ENCODE data around the gene COL5A1.
"Not testable (repeated sequence)": the region's sequence is repeated elsewhere in the genome, so short reads cannot be mapped to it uniquely, and the experiment has no call there.

COL5A1 gene

DNA sequence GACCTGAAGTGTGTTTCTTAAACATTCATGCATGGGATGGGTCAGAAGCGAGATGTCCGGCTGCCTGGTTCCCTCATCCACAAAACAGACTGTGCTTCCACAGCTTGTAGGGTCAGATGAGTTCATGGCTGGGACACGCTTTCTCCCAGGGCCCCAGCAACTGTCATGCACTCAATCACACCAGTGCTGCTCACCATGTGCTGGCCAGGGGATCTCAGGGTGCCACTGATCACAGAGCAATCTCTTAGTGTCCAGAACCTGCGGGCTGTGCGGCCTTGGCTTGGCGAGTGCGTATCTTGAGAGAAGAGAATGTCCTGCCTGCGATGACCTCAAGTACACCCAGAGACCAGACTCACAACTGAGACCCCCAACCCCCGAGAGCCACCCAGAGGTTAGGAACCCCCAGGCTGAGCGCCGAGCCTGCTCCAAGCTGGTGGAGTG lies 213.0 kb downstream of the COL5A1 start:
- peaks cover 5% of the 10 kb centered on the region for H3K9me3 ChIP-seq (ENCODE audit: control insufficient read depth, low read length)
- H3K9ac ChIP-seq (ENCODE audit: low read length) = no peak overlapping the region
- H3K4me1 ChIP-seq (ENCODE audit: control insufficient read depth, insufficient read depth, low read length) = no peaks in the 10 kb centered on the region
- H3K4me3 ChIP-seq (ENCODE audit: low read length) = no peak overlapping the region
- H3K36me3 ChIP-seq (ENCODE audit: control insufficient read depth, insufficient read depth, low read length) = no peaks in the 10 kb centered on the region
- H3K27me3 ChIP-seq (ENCODE audit: control insufficient read depth, insufficient read depth, low read length) = no peaks in the 10 kb centered on the region

DNA sequence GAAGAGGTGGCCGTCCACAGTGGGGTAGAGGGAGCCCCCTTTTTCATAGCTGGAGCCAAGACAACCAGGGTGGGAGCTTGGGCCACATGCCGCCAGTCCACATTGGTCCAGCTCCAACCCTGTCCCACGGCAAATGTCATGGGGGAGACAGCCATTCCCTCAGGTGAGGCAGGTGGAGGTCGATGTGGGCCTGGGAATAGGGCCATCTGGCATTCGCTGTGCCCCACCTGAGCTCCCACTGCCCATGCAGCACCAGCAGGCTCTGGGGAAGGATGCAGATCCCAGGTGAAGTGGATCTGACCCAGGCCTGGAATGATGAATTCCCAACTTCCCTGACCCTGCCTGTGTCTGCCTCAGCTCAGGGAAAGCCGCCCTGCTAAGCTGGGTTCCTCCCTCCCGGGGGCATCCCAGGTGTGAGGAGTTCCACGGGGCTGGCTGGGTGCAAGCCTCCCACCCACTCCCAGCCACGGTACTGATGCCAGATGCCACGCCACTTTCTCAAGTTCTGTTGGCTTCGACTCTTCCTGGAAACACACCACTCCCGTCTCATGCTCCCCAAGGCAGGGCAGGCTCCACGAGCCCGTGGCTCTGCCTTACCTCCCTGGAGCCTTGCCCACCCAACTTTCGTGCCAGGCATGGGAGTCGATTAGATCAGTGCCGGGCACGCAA lies 213.8 kb downstream of the COL5A1 start:
- Histone ChIP-seq H3K9ac (ENCODE audit: low read length) (no peak overlapping the region), H3K27me3 (ENCODE audit: control insufficient read depth, insufficient read depth, low read length) (no peaks in the 10 kb centered on the region), H3K4me1 (ENCODE audit: control insufficient read depth, insufficient read depth, low read length) (no peaks in the 10 kb centered on the region), H3K9me3 (ENCODE audit: control insufficient read depth, low read length) (peaks cover 5% of the 10 kb centered on the region), H3K36me3 (ENCODE audit: control insufficient read depth, insufficient read depth, low read length) (no peaks in the 10 kb centered on the region), H3K4me3 (ENCODE audit: low read length) (no peak overlapping the region)

DNA sequence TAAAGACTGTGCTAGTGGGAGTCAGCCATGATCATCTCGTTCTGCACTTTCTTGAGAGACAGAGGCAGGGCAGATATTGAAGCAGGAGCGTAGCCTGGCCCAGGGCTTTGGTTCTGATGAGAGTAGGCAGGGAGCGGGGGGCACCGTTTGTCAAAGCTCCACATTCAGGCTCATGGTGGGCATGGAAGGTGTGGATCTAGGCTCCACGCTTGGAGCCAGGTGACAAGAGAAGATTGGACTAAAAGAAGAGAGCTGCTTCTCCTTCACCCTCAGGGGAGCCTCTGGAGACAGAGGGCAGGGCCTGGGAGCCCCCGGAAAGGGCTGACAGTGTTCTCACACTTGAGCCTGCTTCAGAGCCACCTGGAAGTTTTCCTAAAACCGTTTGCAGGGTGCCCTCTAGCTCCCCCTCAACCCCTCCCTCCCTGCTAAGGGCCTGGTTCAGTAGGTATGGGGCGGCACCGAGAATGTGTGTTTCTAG lies 214.3 kb downstream of the COL5A1 start:
- H3K36me3 ChIP-seq (ENCODE audit: control insufficient read depth, insufficient read depth, low read length) = no peaks in the 10 kb centered on the region
- no peak overlapping the region for H3K4me3 ChIP-seq (ENCODE audit: low read length)
- H3K9me3 ChIP-seq (ENCODE audit: control insufficient read depth, low read length) = no peaks in the 10 kb centered on the region
- H3K27me3 ChIP-seq (ENCODE audit: control insufficient read depth, insufficient read depth, low read length) = no peaks in the 10 kb centered on the region
- no peaks in the 10 kb centered on the region for H3K4me1 ChIP-seq (ENCODE audit: control insufficient read depth, insufficient read depth, low read length)
- H3K9ac ChIP-seq (ENCODE audit: low read length) = no peak overlapping the region

DNA sequence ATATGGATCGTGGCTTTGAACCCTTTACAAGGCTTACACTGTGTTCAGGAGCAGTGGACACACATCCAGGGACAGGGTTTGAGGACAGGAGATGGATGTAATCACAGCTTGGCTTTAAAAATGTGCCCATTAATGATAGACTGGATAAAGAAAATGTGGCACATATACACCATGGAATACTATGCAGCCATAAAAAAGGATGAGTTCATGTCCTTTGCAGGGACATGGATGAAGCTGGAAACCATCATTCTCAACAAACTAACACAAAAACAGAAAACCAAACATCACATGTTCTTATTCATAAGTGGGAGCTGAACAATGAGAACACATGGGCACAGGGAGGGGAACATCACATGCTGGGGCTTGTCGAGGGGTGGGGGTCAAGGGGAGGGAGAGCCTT lies 215.8 kb downstream of the COL5A1 start:
- not testable (repeated sequence) for H3K27me3 ChIP-seq (ENCODE audit: control insufficient read depth, insufficient read depth, low read length); H3K4me1 ChIP-seq (ENCODE audit: control insufficient read depth, insufficient read depth, low read length); H3K9me3 ChIP-seq (ENCODE audit: control insufficient read depth, low read length); H3K9ac ChIP-seq (ENCODE audit: low read length); H3K4me3 ChIP-seq (ENCODE audit: low read length); H3K36me3 ChIP-seq (ENCODE audit: control insufficient read depth, insufficient read depth, low read length)

DNA sequence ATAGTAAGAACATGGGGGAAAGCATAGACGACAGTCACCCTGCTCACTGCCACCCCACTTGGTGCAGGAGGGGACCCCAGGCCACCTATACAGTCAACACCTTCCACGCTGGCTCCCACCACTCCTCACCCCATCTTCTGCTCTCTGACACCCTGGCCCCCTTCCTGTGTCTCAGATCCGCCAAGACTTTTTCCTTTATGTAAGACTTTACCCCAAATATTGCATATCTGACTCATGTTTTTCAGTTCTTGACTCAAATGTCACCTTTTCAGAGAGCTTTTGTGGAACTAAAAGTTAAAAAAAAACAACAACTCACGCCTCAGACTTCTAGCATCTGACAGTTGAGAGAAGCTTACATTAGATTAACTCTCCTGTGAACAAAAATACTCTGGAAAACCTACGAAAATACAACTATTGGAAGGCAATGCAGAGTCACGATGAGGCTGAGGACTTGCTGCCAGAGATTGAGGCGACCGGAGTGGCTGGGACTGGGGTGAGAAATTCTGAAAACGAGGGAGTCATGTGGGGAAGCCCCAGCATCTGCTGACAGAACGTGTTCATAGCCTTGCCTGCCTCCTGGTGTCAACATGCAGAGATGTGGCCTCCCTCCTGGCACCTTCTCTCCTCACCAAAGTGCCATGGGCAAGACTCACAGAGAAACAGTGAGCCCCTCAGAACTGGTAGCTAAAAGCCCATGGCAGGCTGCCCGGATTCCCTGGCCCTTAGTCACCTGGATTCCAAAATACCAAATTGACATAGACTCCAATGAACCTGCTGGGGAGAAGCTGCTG lies 216.6 kb downstream of the COL5A1 start:
- Histone ChIP-seq H3K27me3 (ENCODE audit: control insufficient read depth, insufficient read depth, low read length) (no peaks in the 10 kb centered on the region), H3K9ac (ENCODE audit: low read length) (no peak overlapping the region), H3K4me3 (ENCODE audit: low read length) (no peak overlapping the region), H3K4me1 (ENCODE audit: control insufficient read depth, insufficient read depth, low read length) (no peaks in the 10 kb centered on the region), H3K9me3 (ENCODE audit: control insufficient read depth, low read length) (no peaks in the 10 kb centered on the region), H3K36me3 (ENCODE audit: control insufficient read depth, insufficient read depth, low read length) (no peaks in the 10 kb centered on the region)

DNA sequence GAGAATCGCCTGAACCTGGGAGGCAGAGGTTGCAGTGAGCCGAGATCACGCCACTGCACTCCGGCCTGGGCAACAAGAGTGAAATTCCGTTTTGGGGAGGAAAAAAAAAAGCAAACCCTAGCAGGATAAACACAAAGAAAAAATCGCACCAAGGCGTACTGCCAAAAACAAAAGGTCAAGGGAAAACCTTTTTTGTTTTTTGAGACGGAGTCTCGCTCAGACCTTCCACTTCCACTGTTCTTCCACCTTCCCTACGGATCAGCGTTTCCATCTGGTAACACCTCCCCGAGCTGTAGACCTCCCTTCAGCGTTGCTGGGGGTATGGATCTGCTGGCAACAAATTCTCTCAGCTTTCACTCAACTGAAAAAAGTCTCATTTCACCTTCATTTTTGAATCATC lies 218.9 kb downstream of the COL5A1 start:
- Histone ChIP-seq H3K27me3 (ENCODE audit: control insufficient read depth, insufficient read depth, low read length) (no peaks in the 10 kb centered on the region), H3K4me3 (ENCODE audit: low read length) (no peak overlapping the region), H3K36me3 (ENCODE audit: control insufficient read depth, insufficient read depth, low read length) (no peaks in the 10 kb centered on the region), H3K9me3 (ENCODE audit: control insufficient read depth, low read length) (no peaks in the 10 kb centered on the region), H3K4me1 (ENCODE audit: control insufficient read depth, insufficient read depth, low read length) (no peaks in the 10 kb centered on the region), H3K9ac (ENCODE audit: low read length) (no peak overlapping the region)

DNA sequence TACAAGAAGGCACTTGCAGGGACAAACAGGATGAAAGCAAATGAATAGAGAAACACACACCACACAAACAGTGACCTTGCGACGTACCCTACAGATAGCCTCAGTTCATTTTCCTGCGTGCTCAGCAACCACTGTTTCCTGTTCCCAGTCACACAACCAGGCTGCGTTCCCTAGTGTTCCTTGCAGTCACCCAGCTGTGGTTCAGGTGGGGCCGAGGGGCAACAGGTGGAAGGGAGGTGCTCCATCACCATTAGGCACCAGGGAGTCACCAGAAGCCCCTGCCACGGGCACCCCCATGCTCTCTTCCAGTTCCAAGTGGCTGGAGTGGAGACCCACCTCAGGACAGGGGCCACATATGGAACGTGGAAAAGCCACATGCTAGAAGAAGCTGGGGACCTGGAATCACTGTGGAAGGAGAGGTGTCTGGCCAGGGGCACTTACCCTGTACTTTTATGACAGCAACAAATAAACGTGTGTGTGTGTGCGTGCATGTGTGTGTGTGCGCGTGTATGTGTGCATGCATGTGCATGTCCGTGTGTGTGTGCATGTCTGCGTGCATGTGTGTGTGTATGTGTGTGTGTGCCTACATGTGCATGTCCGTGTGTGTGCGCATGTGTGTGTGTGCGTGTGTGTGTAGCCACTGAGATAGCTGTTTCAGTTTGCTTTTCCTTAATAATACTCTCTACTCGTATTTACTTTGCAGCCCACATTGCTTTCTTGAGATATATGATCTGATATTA lies 220.2 kb downstream of the COL5A1 start:
- no peak overlapping the region for H3K4me3 ChIP-seq (ENCODE audit: low read length)
- H3K27me3 ChIP-seq (ENCODE audit: control insufficient read depth, insufficient read depth, low read length) = no peaks in the 10 kb centered on the region
- no peak overlapping the region for H3K9ac ChIP-seq (ENCODE audit: low read length)
- H3K36me3 ChIP-seq (ENCODE audit: control insufficient read depth, insufficient read depth, low read length) = no peaks in the 10 kb centered on the region
- H3K9me3 ChIP-seq (ENCODE audit: control insufficient read depth, low read length) = no peaks in the 10 kb centered on the region
- H3K4me1 ChIP-seq (ENCODE audit: control insufficient read depth, insufficient read depth, low read length) = no peaks in the 10 kb centered on the region

DNA sequence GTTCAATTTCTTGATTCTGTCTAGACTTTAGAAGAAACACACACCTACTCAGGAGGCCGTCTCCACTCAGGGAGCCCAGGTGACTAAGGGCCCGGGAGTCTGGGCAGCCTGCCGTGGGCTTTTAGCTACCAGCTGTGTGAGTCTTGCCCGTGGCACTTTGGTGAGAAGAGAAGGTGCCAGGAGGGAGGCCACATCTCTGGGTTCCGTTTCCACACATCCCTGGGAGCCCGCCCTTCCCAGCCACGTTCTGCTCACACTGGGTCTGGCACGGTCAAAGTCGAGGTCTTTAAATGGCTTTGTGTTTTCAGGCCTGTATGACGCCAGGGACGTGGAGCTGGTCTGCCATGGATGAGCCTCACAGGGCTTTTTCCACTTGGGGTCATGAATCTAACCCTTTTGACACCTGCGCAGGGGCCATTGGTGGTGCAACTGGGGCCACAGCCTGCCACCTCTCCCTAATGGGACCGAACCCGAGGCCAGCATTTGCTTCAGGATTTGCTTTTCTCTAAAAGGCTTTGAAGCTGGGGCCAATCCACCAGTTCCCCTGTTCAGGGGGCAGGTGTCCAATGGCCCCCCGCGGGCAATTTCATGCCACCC lies 221.8 kb downstream of the COL5A1 start:
- Histone ChIP-seq H3K27me3 (ENCODE audit: control insufficient read depth, insufficient read depth, low read length) (no peaks in the 10 kb centered on the region), H3K9me3 (ENCODE audit: control insufficient read depth, low read length) (no peaks in the 10 kb centered on the region), H3K36me3 (ENCODE audit: control insufficient read depth, insufficient read depth, low read length) (no peaks in the 10 kb centered on the region), H3K4me3 (ENCODE audit: low read length) (no peak overlapping the region), H3K9ac (ENCODE audit: low read length) (no peak overlapping the region), H3K4me1 (ENCODE audit: control insufficient read depth, insufficient read depth, low read length) (no peaks in the 10 kb centered on the region)

DNA sequence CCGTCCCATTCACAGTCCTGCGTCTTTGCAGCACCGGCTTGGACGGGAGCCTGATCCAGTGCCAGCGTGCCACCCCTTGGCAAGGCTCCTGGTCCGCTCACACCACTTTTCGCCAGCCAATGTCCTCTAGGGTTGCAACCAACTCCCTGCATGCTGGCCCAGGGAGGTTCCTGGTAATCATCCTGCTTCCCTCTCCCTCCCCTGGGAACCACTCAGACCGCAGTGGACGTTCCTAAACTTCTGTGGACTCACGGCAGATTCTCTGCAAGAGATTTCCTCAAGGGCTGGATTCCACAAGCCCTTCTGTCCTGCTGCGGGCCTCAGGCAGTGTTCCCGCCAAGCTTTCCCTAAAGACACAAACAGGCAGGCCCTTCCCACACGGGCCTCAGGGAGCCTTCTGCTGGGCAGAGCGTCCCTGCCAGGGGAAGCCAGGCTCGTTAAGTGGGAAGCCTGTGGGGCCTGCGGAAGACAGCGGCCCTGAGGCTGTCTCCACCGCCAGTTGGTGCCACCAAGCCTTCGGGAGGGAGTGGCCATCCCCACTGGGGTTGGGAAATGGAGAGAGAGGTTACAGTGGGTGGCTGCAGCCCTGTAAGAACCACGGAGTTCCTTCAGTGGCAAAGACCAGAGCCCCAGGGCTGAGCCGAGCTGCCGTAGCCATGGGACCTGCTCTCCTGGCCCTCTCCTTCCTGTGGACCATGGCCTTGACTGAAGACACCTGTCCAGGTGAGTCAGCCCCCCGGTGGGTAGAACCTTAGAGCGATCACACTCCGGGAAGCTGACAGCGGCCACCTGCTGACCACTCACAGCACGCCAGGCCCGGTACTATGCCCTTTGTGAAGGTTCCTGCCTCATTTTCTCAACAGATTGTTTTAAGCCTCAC lies 222.6 kb downstream of the COL5A1 start:
- Histone ChIP-seq H3K36me3 (ENCODE audit: control insufficient read depth, insufficient read depth, low read length) (no peaks in the 10 kb centered on the region), H3K9ac (ENCODE audit: low read length) (no peak overlapping the region)

DNA sequence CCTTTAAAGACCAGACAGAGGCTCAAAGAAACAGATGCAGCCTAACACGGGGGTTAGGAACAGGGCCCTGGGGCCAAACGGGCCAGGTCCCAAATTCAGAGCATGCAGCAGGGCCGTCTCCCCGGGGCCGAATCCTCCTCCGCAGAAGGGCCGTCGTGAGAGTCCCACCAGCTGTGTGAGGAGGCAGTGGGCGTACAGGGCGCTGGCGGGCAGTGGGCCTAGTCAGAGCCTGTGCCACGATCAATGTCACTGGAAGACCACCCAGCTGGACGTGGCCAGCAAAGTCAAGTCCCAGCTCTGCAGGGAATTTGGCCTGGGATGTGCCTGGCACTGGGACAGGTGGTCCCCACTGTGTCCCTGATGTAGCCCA lies 223.2 kb downstream of the COL5A1 start:
- H3K27me3 ChIP-seq (ENCODE audit: control insufficient read depth, insufficient read depth, low read length) = no peaks in the 10 kb centered on the region
- H3K36me3 ChIP-seq (ENCODE audit: control insufficient read depth, insufficient read depth, low read length) = no peaks in the 10 kb centered on the region
- H3K9ac ChIP-seq (ENCODE audit: low read length) = no peak overlapping the region
- no peaks in the 10 kb centered on the region for H3K4me1 ChIP-seq (ENCODE audit: control insufficient read depth, insufficient read depth, low read length)
- no peaks in the 10 kb centered on the region for H3K9me3 ChIP-seq (ENCODE audit: control insufficient read depth, low read length)
- H3K4me3 ChIP-seq (ENCODE audit: low read length) = no peak overlapping the region

More for the DNA sequence above, 222.6 kb downstream of the COL5A1 start:
- Histone ChIP-seq H3K27me3 (ENCODE audit: control insufficient read depth, insufficient read depth, low read length) (no peaks in the 10 kb centered on the region), H3K9me3 (ENCODE audit: control insufficient read depth, low read length) (no peaks in the 10 kb centered on the region), H3K4me3 (ENCODE audit: low read length) (no peak overlapping the region), H3K4me1 (ENCODE audit: control insufficient read depth, insufficient read depth, low read length) (no peaks in the 10 kb centered on the region)

Measured in mucosa of stomach (tissue), 1 donor.